Measurements from ENCODE around the gene JMJD8. TPM values are rescaled to one million over a fixed set of nuclear protein-coding genes. Genes with fewer than 3 reads are reported as not detected.
A peak's percentile ranks its signal among the peaks of the same experiment; 100 is the strongest.

The JMJD8 gene
- total and polyA plus RNA-seq, 11 donors: 36.2 to 103 (median 44.1) TPM

- H3K36me3 ChIP-seq: no peaks in the 10 kb centered on the region
- no peak overlapping the region for H3K27ac ChIP-seq
- no peak for ATAC-seq
- 41 to 72% (median 68%) methylated on average over 7 to 21 of the region's 21 CpGs for WGBS, 4 donors
- no peak for DNase-seq
- H3K4me1 ChIP-seq: peaks cover 0 to 41% (median 12%) of the 10 kb centered on the region in 12 donors
- peaks cover 18 to 55% (median 45%) of the 10 kb centered on the region in 9 donors for H3K27me3 ChIP-seq
- intact Hi-C loops (cut with DNase I): loop anchor here (1.0 to 5.0 kb wide), 12 partner anchors 30 to 393 kb away; partner anchors contain the start of genes CIAO3 (in 2 of the 10), CHTF18 (in 1 of the 10) and RPUSD1 (in 1 of the 10)
- no peaks in the 10 kb centered on the region for H3K9me3 ChIP-seq
- H3K4me3 ChIP-seq: no peak overlapping the region
- TF ChIP-seq CTCF (IDR thresholded peaks at IDR 0.05) (no peak), POLR2A (IDR thresholded peaks at IDR 0.05) (no peak)
Observed at GRCh38 chr16:710500-711075, 26.5 kb upstream of the JMJD8 start.

GRCh38 chr16:709566-710499, 25.7 kb upstream of the JMJD8 start:
- no peak overlapping the region for H3K27ac ChIP-seq

GRCh38 chr16:708959-709358, 24.8 kb upstream of the JMJD8 start:
- TF ChIP-seq POLR2A (IDR thresholded peaks at IDR 0.05): no peak
- TF ChIP-seq CTCF (IDR thresholded peaks at IDR 0.05): no peak
- H3K27me3 ChIP-seq: peaks cover 29 to 67% (median 58%) of the 10 kb centered on the region in 9 donors
- intact Hi-C loops (cut with DNase I): no loop called here
- no peaks in the 10 kb centered on the region for H3K36me3 ChIP-seq
- DNase-seq (no peak), ATAC-seq (no peak)
- WGBS, 4 donors: 63 to 88% (median 74%) methylated on average over 2 to 4 of the region's 4 CpGs
- no peak overlapping the region for H3K27ac ChIP-seq
- peaks cover 0 to 40% (median 6%) of the 10 kb centered on the region in 12 donors for H3K4me1 ChIP-seq
- H3K4me3 ChIP-seq: no peak overlapping the region
- no peaks in the 10 kb centered on the region for H3K9me3 ChIP-seq

More at GRCh38 chr16:709566-710499, 25.7 kb upstream of the JMJD8 start:
- peak in 3 of 4 donors; percentile 40 to 65 (median 47) for ATAC-seq
- Histone ChIP-seq H3K9me3 (no peaks in the 10 kb centered on the region), H3K4me1 (peaks cover 0 to 46% (median 12%) of the 10 kb centered on the region in 12 donors), H3K27me3 (peaks cover 21 to 58% (median 50%) of the 10 kb centered on the region in 9 donors), H3K4me3 (no peak overlapping the region), H3K36me3 (no peaks in the 10 kb centered on the region)
- intact Hi-C loops (cut with DNase I): loop anchor here in 9 of 10 donors (2.0 to 5.0 kb wide), 7 partner anchors 31 to 347 kb away; partner anchors contain the start of gene CIAO3 (in 2 of the 9)
- TF ChIP-seq POLR2A (IDR thresholded peaks at IDR 0.05): no peak
- TF ChIP-seq CTCF (IDR thresholded peaks at IDR 0.05): no peak
- WGBS, 4 donors: 9 to 21% (median 20%) methylated on average over 19 to 30 of the region's 30 CpGs
- peak in 4 of 5 donors; percentile 68 to 79 (median 72) for DNase-seq

- no peak overlapping the region for H3K4me3 ChIP-seq
- H3K27ac ChIP-seq: no peak overlapping the region
- no peak for TF ChIP-seq POLR2A (IDR thresholded peaks at IDR 0.05)
- no peak for TF ChIP-seq CTCF (IDR thresholded peaks at IDR 0.05)
- H3K4me1 ChIP-seq: peaks cover 0 to 39% (median 6%) of the 10 kb centered on the region in 12 donors
- no peak for ATAC-seq
- WGBS, 4 donors: 59 to 70% (median 64%) methylated on average over 3 of the region's 3 CpGs
- peaks cover 37 to 76% (median 67%) of the 10 kb centered on the region in 9 donors for H3K27me3 ChIP-seq
- no peak for DNase-seq
- no peaks in the 10 kb centered on the region for H3K36me3 ChIP-seq
- intact Hi-C loops (cut with DNase I): no loop called here
- H3K9me3 ChIP-seq: no peaks in the 10 kb centered on the region
Observed at GRCh38 chr16:708019-708418, 23.9 kb upstream of the JMJD8 start.
